Mesenchymal stem cell (in vitro differentiated cells and primary cell): ENCODE measurements around the gene HORMAD2.

ENCODE experiments used
- DNase-seq: peaks from one replicate; pipeline ENCODE4 v3.0.0-alpha.2; 2013
- H2AFZ ChIP-seq: one replicate; pipeline ENCODE4 v1.6.1; 2013; ENCODE audit warnings: low read depth, mild to moderate bottlenecking, control low read depth, inconsistent platforms, low read length, moderate library complexity
- H2AK5ac ChIP-seq: 2 replicates; pipeline ENCODE4 v1.6.1; 2013; ENCODE audit warnings: low read length, moderate library complexity, mild to moderate bottlenecking, inconsistent platforms; ENCODE audit not compliant: severe bottlenecking
- H2BK120ac ChIP-seq: one replicate; pipeline ENCODE4 v1.6.1; 2013; ENCODE audit warnings: low read depth, mild to moderate bottlenecking, inconsistent platforms, low read length, moderate library complexity
- H2BK12ac ChIP-seq, 2 experiments: one replicate each; pipeline ENCODE4 v1.6.1; 2013; ENCODE audit warnings: inconsistent platforms in 2 of 2, low read length in 2 of 2, mild to moderate bottlenecking in 2 of 2, moderate library complexity in 2 of 2, control low read depth in 1 of 2
- H2BK15ac ChIP-seq: one replicate; pipeline ENCODE4 v1.6.1; 2013; ENCODE audit warnings: mild to moderate bottlenecking, low read depth, inconsistent platforms; ENCODE audit not compliant: poor library complexity, severe bottlenecking
- H2BK5ac ChIP-seq: 2 replicates; pipeline ENCODE4 v1.6.1; 2013; ENCODE audit warnings: low read depth, mild to moderate bottlenecking, low read length, control low read depth, inconsistent platforms; ENCODE audit not compliant: poor library complexity, severe bottlenecking
- H3K14ac ChIP-seq, 2 experiments: one replicate each; pipeline ENCODE4 v1.6.1; 2013; ENCODE audit warnings: inconsistent platforms in 2 of 2, low read length in 2 of 2, control low read depth in 1 of 2, mild to moderate bottlenecking in 1 of 2, moderate library complexity in 1 of 2
- H3K18ac ChIP-seq, 2 experiments: one replicate each; pipeline ENCODE4 v1.6.1; 2013; ENCODE audit warnings: inconsistent platforms in 2 of 2, low read length in 2 of 2, control low read depth in 1 of 2, low read depth in 1 of 2, mild to moderate bottlenecking in 1 of 2
- H3K23ac ChIP-seq, 2 experiments: one replicate each; pipeline ENCODE4 v1.6.1; 2013; ENCODE audit warnings: inconsistent platforms in 2 of 2, low read length in 2 of 2, mild to moderate bottlenecking in 2 of 2, moderate library complexity in 2 of 2, control low read depth in 1 of 2
- H3K27ac ChIP-seq: 2 replicates; pipeline ENCODE4 v1.5.1; 2013; ENCODE audit warnings: mild to moderate bottlenecking, moderate library complexity, low read length, control low read depth, inconsistent platforms; ENCODE audit not compliant: poor library complexity, severe bottlenecking
- H3K27me3 ChIP-seq, 2 experiments: 2 replicates each; pipeline versions ENCODE4 v1.6.1 to v1.7.0; 2013; ENCODE audit warnings: low read length in 2 of 2, mild to moderate bottlenecking in 2 of 2, moderate library complexity in 2 of 2, control low read depth in 1 of 2, inconsistent platforms in 1 of 2; ENCODE audit not compliant: control insufficient read depth in 1 of 2, insufficient read depth in 1 of 2
- H3K36me3 ChIP-seq, 2 experiments: 2 replicates each; pipeline versions ENCODE4 v1.6.1 to v1.7.0; 2013; ENCODE audit warnings: low read length in 2 of 2, control low read depth in 1 of 2, inconsistent platforms in 1 of 2, low read depth in 1 of 2, mild to moderate bottlenecking in 1 of 2; ENCODE audit not compliant: insufficient read depth in 2 of 2, control insufficient read depth in 1 of 2
- H3K4ac ChIP-seq, 2 experiments: one replicate each; pipeline ENCODE4 v1.6.1; 2013; ENCODE audit warnings: inconsistent platforms in 2 of 2, low read length in 2 of 2, mild to moderate bottlenecking in 2 of 2, moderate library complexity in 2 of 2, control low read depth in 1 of 2, low read depth in 1 of 2
- H3K4me1 ChIP-seq: 2 replicates; pipeline ENCODE4 v1.6.1; 2013; ENCODE audit warnings: low read depth, low read length, control low read depth; ENCODE audit not compliant: control insufficient read depth, insufficient read depth
- H3K4me2 ChIP-seq: 2 replicates; pipeline ENCODE4 v1.6.1; 2013; ENCODE audit warnings: low read length, mild to moderate bottlenecking, inconsistent platforms; ENCODE audit not compliant: poor library complexity, severe bottlenecking
- H3K4me3 ChIP-seq, 2 experiments: 2 replicates each; pipeline versions ENCODE4 v1.5.1 to v1.7.0; 2013; ENCODE audit warnings: low read length in 2 of 2, mild to moderate bottlenecking in 2 of 2, control low read depth in 1 of 2, low read depth in 1 of 2; ENCODE audit not compliant: insufficient read depth in 1 of 2
- H3K79me1 ChIP-seq: replicated peaks from 2 replicates; pipeline ENCODE4 v1.6.1; 2013; ENCODE audit warnings: mild to moderate bottlenecking, control low read depth, low read length, inconsistent platforms; ENCODE audit not compliant: poor library complexity, severe bottlenecking
- H3K9ac ChIP-seq: 2 replicates; pipeline ENCODE4 v1.7.0; 2013; ENCODE audit warnings: mild to moderate bottlenecking, low read length, moderate library complexity
- H3K9me3 ChIP-seq: 2 replicates; pipeline ENCODE4 v1.7.0; 2013; ENCODE audit warnings: mild to moderate bottlenecking, low read length; ENCODE audit not compliant: control insufficient read depth
- H4K8ac ChIP-seq: one replicate; pipeline ENCODE4 v1.6.1; 2013; ENCODE audit warnings: inconsistent platforms, mild to moderate bottlenecking, low read length, moderate library complexity
- H4K91ac ChIP-seq: one replicate; pipeline ENCODE4 v1.6.1; 2013; ENCODE audit warnings: mild to moderate bottlenecking, low read length, inconsistent platforms
- WGBS: methylation state at CpG from one replicate; pipeline ENCODE4 v1.1.7; 2013; ENCODE audit warnings: mixed read lengths; 5-methylcytosine and 5-hydroxymethylcytosine counted together

Gene HORMAD2

GRCh38 chr22:30167296-30167695, 87.0 kb downstream of the HORMAD2 start:
- Histone ChIP-seq H3K4me2 (no peak overlapping the region), H2AFZ (no peak overlapping the region), H3K4me3 (no peak overlapping the region), H3K4me1 (no peaks in the 10 kb centered on the region), H3K36me3 (no peaks in the 10 kb centered on the region), H3K27me3 (peaks cover 0 to 3% of the 10 kb centered on the region in 2 experiments), H3K79me1 (no peaks in the 10 kb centered on the region), H2BK12ac (no peak overlapping the region), H3K18ac (no peak overlapping the region), H3K9ac (no peak overlapping the region), H4K91ac (no peak overlapping the region), H4K8ac (no peak overlapping the region), H3K14ac (no peak overlapping the region), H3K23ac (no peak overlapping the region), H2BK120ac (no peak overlapping the region), H2BK15ac (no peak overlapping the region), H3K4ac (no peak overlapping the region), H2AK5ac (no peak overlapping the region), H3K27ac (no peak overlapping the region), H3K9me3 (no peaks in the 10 kb centered on the region), H2BK5ac (no peak overlapping the region)
- no peak for DNase-seq
- 83% methylated on average over 2 of the region's 2 CpGs for WGBS

DNA sequence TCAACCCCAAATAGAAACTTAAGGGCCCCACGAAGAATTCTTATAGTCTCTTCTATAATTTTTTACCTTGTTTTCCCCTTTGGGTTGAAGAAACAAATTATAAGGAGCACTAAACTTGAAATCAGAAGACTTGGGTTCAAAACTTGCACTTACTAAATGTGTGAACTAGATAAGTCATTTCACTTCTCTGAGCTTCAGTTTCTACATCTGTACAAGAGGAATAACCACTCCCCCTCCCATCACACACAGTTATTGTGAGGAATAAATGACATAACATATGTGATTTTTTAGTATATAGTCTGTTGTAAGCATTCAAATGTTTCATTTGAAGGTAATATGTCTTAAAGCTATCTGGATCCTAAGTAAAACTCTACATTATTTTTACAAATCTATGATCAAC, 87.5 kb downstream of the HORMAD2 start:
- no peak overlapping the region for H3K4ac ChIP-seq
- no peak overlapping the region for H2AK5ac ChIP-seq
- H3K9ac ChIP-seq = no peak overlapping the region
- DNase-seq = no peak
- no peaks in the 10 kb centered on the region for H3K4me1 ChIP-seq
- no peaks in the 10 kb centered on the region for H3K79me1 ChIP-seq
- H2BK12ac ChIP-seq = no peak overlapping the region
- H3K18ac ChIP-seq = no peak overlapping the region
- no peak overlapping the region for H3K27ac ChIP-seq
- H4K91ac ChIP-seq = no peak overlapping the region
- H3K9me3 ChIP-seq = no peaks in the 10 kb centered on the region
- no peak overlapping the region for H3K4me3 ChIP-seq
- no peak overlapping the region for H2BK120ac ChIP-seq
- H2BK5ac ChIP-seq = no peak overlapping the region
- WGBS = no CpG with 5 or more reads among the region's 1 CpG
- no peak overlapping the region for H4K8ac ChIP-seq
- peaks cover 0 to 3% of the 10 kb centered on the region in 2 experiments for H3K27me3 ChIP-seq
- H3K4me2 ChIP-seq = no peak overlapping the region
- no peak overlapping the region for H2BK15ac ChIP-seq
- no peaks in the 10 kb centered on the region for H3K36me3 ChIP-seq
- no peak overlapping the region for H3K23ac ChIP-seq
- H3K14ac ChIP-seq = no peak overlapping the region
- no peak overlapping the region for H2AFZ ChIP-seq

DNA sequence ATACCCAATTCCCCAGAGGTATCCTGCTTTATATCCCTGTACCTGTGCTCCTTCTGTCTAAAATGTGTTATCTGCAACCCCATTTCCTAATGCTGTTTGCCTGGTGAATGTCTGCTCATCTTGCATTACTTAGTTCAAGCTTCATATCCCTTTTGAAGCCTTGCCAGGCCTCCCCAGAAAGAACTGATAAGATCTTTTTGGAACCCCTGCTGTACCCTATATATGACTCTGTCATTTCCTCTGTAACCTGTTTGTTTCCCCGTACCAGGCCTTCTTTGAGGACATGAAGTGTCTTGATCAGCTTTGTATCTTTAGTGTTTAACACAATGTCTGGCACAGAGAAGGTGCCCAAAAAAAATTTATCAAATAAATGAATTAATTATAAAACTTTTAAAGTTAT, 88.7 kb downstream of the HORMAD2 start:
- WGBS = no CpG with 5 or more reads among the region's 1 CpG
- no peak overlapping the region for H3K4me2 ChIP-seq

GRCh38 chr22:30170129-30170528, 89.9 kb downstream of the HORMAD2 start:
- Histone ChIP-seq H4K91ac (no peak overlapping the region), H2BK12ac (no peak overlapping the region), H4K8ac (no peak overlapping the region)

More for the DNA sequence above, 88.7 kb downstream of the HORMAD2 start:
- no peaks in the 10 kb centered on the region for H3K4me1 ChIP-seq
- no peak overlapping the region for H3K23ac ChIP-seq
- H4K91ac ChIP-seq = no peak overlapping the region
- H3K36me3 ChIP-seq = no peaks in the 10 kb centered on the region
- no peak overlapping the region for H2BK12ac ChIP-seq
- H3K9me3 ChIP-seq = no peaks in the 10 kb centered on the region
- H3K27me3 ChIP-seq = peaks cover 0 to 3% of the 10 kb centered on the region in 2 experiments
- no peak overlapping the region for H2BK5ac ChIP-seq
- H2AFZ ChIP-seq = no peak overlapping the region
- no peaks in the 10 kb centered on the region for H3K79me1 ChIP-seq
- no peak overlapping the region for H3K4me3 ChIP-seq
- no peak overlapping the region for H3K9ac ChIP-seq
- no peak overlapping the region for H3K27ac ChIP-seq
- no peak overlapping the region for H3K18ac ChIP-seq
- no peak overlapping the region for H2BK120ac ChIP-seq
- no peak overlapping the region for H2AK5ac ChIP-seq
- no peak overlapping the region for H2BK15ac ChIP-seq
- H3K4ac ChIP-seq = no peak overlapping the region
- DNase-seq = no peak
- no peak overlapping the region for H4K8ac ChIP-seq
- H3K14ac ChIP-seq = no peak overlapping the region

More at GRCh38 chr22:30170129-30170528, 89.9 kb downstream of the HORMAD2 start:
- H3K27me3 ChIP-seq = peaks cover 0 to 3% of the 10 kb centered on the region in 2 experiments
- no peak overlapping the region for H2BK120ac ChIP-seq
- no peak for DNase-seq
- H3K4me2 ChIP-seq = no peak overlapping the region
- H3K9ac ChIP-seq = no peak overlapping the region
- no peaks in the 10 kb centered on the region for H3K4me1 ChIP-seq
- no peak overlapping the region for H3K23ac ChIP-seq
- WGBS = 71% methylated on average over 2 of the region's 2 CpGs
- no peaks in the 10 kb centered on the region for H3K36me3 ChIP-seq
- no peak overlapping the region for H3K4ac ChIP-seq
- H3K18ac ChIP-seq = no peak overlapping the region
- no peak overlapping the region for H2AFZ ChIP-seq
- H3K79me1 ChIP-seq = no peaks in the 10 kb centered on the region
- H2BK5ac ChIP-seq = no peak overlapping the region
- H3K4me3 ChIP-seq = no peak overlapping the region
- no peak overlapping the region for H2AK5ac ChIP-seq
- no peak overlapping the region for H3K14ac ChIP-seq
- H3K27ac ChIP-seq = no peak overlapping the region
- H3K9me3 ChIP-seq = no peaks in the 10 kb centered on the region
- H2BK15ac ChIP-seq = no peak overlapping the region
